ENCODE results near the gene CTIF.

- TF ChIP-seq CTCF (conservative IDR thresholded peaks at IDR 0.05; ENCODE audit: low read length) = no peak
- TF ChIP-seq EZH2phosphoT487 (IDR thresholded peaks at IDR 0.05; ENCODE audit: borderline replicate concordance, low read depth, low read length) = no peak
Measured at GRCh38 chr18:48715711-48716361, 177.0 kb downstream of the CTIF start.

Data from OCI-LY7 (cell line).